Hepatocyte (in vitro differentiated cells): ENCODE results near the gene VSNL1. TPM values are rescaled to one million over a fixed set of nuclear protein-coding genes. Genes with fewer than 3 reads are reported as not detected.

Source experiments
- DNase-seq: peaks from one replicate; pipeline ENCODE4 v3.0.0-alpha.2; 2016; ENCODE audit warnings: low spot score
- H2AFZ ChIP-seq: fragments of 200-600 bp; sonication (generic); 2 replicates; pipeline ENCODE4 v1.6.0; 2016; ENCODE audit warnings: antibody characterized with exemption, mild to moderate bottlenecking
- H3K27ac ChIP-seq: fragments of 200-600 bp; sonication (generic); 2 replicates; pipeline ENCODE4 v1.5.1; 2016; ENCODE audit warnings: mild to moderate bottlenecking
- H3K27me3 ChIP-seq: fragments of 200-600 bp; sonication (generic); 2 replicates; pipeline ENCODE4 v1.6.1; 2016
- H3K36me3 ChIP-seq: fragments of 200-600 bp; sonication (generic); replicated peaks from 2 replicates; pipeline ENCODE4 v1.5.1; 2016; ENCODE audit warnings: low read depth; ENCODE audit not compliant: insufficient read depth
- H3K4me1 ChIP-seq: fragments of 200-600 bp; sonication (generic); 2 replicates; pipeline ENCODE4 v1.5.1; 2016; ENCODE audit warnings: mild to moderate bottlenecking, moderate library complexity; ENCODE audit not compliant: insufficient read depth
- H3K4me2 ChIP-seq: fragments of 200-600 bp; sonication (generic); 2 replicates; pipeline ENCODE4 v1.6.0; 2016
- H3K4me3 ChIP-seq: fragments of 200-600 bp; sonication (generic); 2 replicates; pipeline ENCODE4 v1.5.1; 2016; ENCODE audit warnings: mild to moderate bottlenecking
- H3K79me2 ChIP-seq: fragments of 200-600 bp; sonication (generic); 2 replicates; pipeline ENCODE4 v1.6.0; 2017; ENCODE audit warnings: mild to moderate bottlenecking
- H3K9me2 ChIP-seq: fragments of 200-600 bp; sonication (generic); replicated peaks from 2 replicates; pipeline ENCODE4 v1.6.0; 2017; ENCODE audit warnings: mild to moderate bottlenecking; ENCODE audit not compliant: insufficient read depth
- H3K9me3 ChIP-seq: fragments of 200-600 bp; sonication (generic); 2 replicates; pipeline ENCODE4 v1.5.1; 2016; ENCODE audit warnings: low read depth, mild to moderate bottlenecking
- H4K20me1 ChIP-seq: fragments of 200-600 bp; sonication (generic); 2 replicates; pipeline ENCODE4 v1.6.0; 2016; ENCODE audit warnings: mild to moderate bottlenecking; ENCODE audit not compliant: insufficient read depth, poor library complexity, severe bottlenecking
- CTCF ChIP-seq: fragments of 200-600 bp; sonication (generic); IDR thresholded peaks from 2 replicates; pipeline ENCODE4 v1.5.1; 2016; ENCODE audit warnings: antibody characterized with exemption, mild to moderate bottlenecking; ENCODE audit not compliant: poor library complexity
- EZH2 ChIP-seq: fragments of 200-600 bp; sonication (generic); IDR thresholded peaks from 2 replicates; pipeline ENCODE4 v1.6.1; 2016; ENCODE audit warnings: antibody characterized with exemption, mild to moderate bottlenecking, borderline replicate concordance
- EZH2phosphoT487 ChIP-seq: fragments of 200-600 bp; sonication (generic); IDR thresholded peaks from one replicate; pipeline ENCODE4 v1.6.1; 2018; ENCODE audit warnings: antibody characterized with exemption, mild to moderate bottlenecking, low read depth, moderate library complexity; ENCODE audit not compliant: unreplicated experiment, severe bottlenecking
- WGBS: methylation state at CpG from one replicate; pipeline ENCODE4 v1.1.6; 2016; ENCODE audit warnings: low lambda C conversion rate; ENCODE audit errors: missing lambda C conversion rate; 5-methylcytosine and 5-hydroxymethylcytosine counted together
- polyA plus RNA-seq: library from polyadenylated mRNA; unstranded; fragments of >200 nt; fragmentation: Nextera tagmentation; extraction: Ambion mirVana; gene quantifications from 2 replicates; pipeline ENCODE4 v1.2.1, GENCODE V29; 2016
- total RNA-seq: library from RNA; depleted of rRNA; stranded (reverse); fragments of >200 nt; gene quantifications from 2 replicates; pipeline ENCODE4 v1.2.3, GENCODE V29; 2014

VSNL1 gene
- total and polyA plus RNA-seq, 2 experiments from 2014 or later = 9.4 to 16.0 TPM

DNA sequence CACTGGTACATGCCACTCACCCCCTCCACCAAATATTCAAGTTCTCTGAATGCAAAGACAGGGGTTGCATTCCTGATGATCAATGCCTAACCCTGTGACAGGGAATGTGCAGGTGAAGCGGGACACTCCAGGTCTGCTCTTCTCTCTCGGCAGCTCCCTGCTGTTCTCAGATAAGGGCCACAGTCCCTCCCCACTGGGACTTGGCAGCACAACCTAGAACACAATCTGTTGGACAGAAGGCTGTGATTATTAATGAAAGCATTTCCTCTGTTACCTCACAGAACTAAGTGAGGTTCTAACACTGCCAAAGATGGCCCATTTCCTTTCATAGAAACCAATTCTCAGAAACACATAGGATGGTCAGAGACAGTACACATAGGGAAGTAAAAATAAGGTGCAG lies 42.7 kb downstream of the VSNL1 start:
- DNase-seq = no peak
- no peaks in the 10 kb centered on the region for H3K9me3 ChIP-seq
- H3K27me3 ChIP-seq = no peaks in the 10 kb centered on the region
- no peaks in the 10 kb centered on the region for H3K36me3 ChIP-seq
- H3K79me2 ChIP-seq = no peaks in the 10 kb centered on the region
- no peak overlapping the region for H2AFZ ChIP-seq
- H3K4me3 ChIP-seq = no peak overlapping the region
- no peaks in the 10 kb centered on the region for H3K9me2 ChIP-seq
- TF ChIP-seq EZH2 (no peak), EZH2phosphoT487 (no peak), CTCF (no peak)
- H4K20me1 ChIP-seq = no peaks in the 10 kb centered on the region
- H3K4me2 ChIP-seq = no peak overlapping the region
- 78% methylated on average over 2 of the region's 2 CpGs for WGBS
- H3K27ac ChIP-seq = no peak overlapping the region
- H3K4me1 ChIP-seq = no peaks in the 10 kb centered on the region

DNA sequence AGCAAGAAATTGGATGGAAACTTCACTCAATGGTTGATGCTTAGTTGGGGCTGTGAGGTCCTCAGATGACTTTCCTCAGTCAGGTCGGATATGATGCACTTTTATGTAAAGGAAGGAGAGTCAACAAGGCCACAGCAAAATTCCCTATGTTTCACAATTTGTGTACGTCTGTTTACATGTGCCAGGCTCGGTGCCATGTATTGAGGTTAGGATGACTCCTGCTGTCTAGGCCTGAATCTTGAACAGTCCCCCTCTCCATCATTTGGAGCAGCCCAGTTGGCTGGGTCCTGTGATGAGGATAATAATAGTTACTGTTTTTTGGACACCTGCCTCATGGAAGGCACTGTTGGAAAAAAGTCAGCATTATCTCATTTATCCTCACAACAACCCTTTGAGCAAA lies 43.1 kb downstream of the VSNL1 start:
- Histone ChIP-seq H3K4me2 (no peak overlapping the region), H3K4me1 (no peaks in the 10 kb centered on the region), H3K9me3 (no peaks in the 10 kb centered on the region), H3K9me2 (no peaks in the 10 kb centered on the region), H3K27ac (no peak overlapping the region), H3K4me3 (no peak overlapping the region), H3K27me3 (no peaks in the 10 kb centered on the region), H4K20me1 (no peaks in the 10 kb centered on the region), H3K36me3 (no peaks in the 10 kb centered on the region), H2AFZ (no peak overlapping the region), H3K79me2 (no peaks in the 10 kb centered on the region)
- no peak for DNase-seq
- 92% methylated on average over 3 of the region's 3 CpGs for WGBS
- TF ChIP-seq CTCF (no peak), EZH2 (no peak), EZH2phosphoT487 (no peak)

DNA sequence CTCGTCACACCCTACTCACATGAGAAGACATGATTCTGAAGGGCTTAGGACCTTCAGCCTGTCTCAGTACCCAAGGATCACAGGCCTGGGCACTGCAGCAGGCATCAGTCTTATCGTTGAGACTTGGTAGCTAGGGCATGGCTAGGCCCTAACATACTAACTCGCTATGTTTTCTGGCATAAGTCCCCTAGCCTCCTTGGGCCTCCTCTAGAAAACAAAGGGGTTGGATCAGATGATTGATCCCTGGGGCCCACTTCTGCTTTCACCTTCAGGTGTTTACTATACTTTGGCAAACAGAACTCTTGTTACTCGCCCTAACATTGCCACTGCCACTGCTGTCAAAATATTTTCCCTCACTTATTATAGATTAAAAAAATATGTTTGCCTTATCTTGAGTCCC lies 44.2 kb downstream of the VSNL1 start:
- no peak overlapping the region for H3K4me3 ChIP-seq

More for the DNA sequence above, 44.2 kb downstream of the VSNL1 start:
- Histone ChIP-seq H3K36me3 (no peaks in the 10 kb centered on the region), H3K4me1 (no peaks in the 10 kb centered on the region), H4K20me1 (no peaks in the 10 kb centered on the region), H3K4me2 (no peak overlapping the region), H3K27me3 (no peaks in the 10 kb centered on the region), H3K9me2 (no peaks in the 10 kb centered on the region), H2AFZ (no peak overlapping the region), H3K79me2 (no peaks in the 10 kb centered on the region), H3K9me3 (no peaks in the 10 kb centered on the region), H3K27ac (no peak overlapping the region)
- no peak for DNase-seq
- WGBS = 83% methylated on average over 4 of the region's 4 CpGs
- TF ChIP-seq EZH2phosphoT487 (no peak), CTCF (no peak), EZH2 (no peak)
